LHCN-M2 (cell line): ENCODE measurements around the gene ATG2A. TPM values are rescaled to one million over a fixed set of nuclear protein-coding genes. Genes with fewer than 3 reads are reported as not detected.

Experiments
- DNase-seq: peaks from one replicate; pipeline ENCODE4 v3.0.0-alpha.2; 2012; ENCODE audit warnings: low read depth
- total RNA-seq: library from RNA; depleted of rRNA; stranded (reverse); fragments of >200 nt; gene quantifications from 2 replicates; pipeline ENCODE4 v1.2.3, GENCODE V29; 2014

Gene ATG2A
- total RNA-seq, 1 experiment from 2014 or later: 17.7 TPM

GRCh38 chr11:64870176-64870892 is 46.7 kb downstream of the ATG2A start:
- DNase-seq: peak; percentile 95

DNA sequence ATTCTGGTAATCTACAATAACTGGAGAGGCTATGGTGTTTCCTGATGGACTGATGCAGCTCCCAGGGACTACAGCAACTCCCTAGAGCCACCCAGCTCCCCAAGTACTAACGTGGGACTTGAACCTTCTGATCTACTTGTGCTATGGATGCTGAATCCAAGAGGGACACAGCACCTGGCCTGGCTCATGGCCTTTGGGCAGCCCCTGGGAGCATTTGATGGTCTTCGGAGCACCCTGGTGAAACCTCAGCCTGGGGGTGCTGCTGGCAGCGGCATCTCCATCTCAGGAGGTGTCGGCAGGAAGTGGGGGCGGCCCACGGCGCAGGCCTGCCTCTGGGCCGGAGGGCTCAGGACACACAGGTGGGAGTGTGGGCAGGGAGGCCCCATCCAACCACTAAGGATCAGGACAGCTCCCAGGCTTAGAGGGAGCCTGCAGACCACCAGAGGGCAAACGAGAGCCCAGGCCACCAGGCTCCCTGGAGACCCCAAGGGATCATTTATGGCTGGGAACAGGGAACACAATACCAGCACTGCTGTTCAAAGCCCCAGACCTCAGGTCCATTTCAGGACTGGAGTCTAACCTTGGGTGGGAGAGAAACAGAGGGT is 47.3 kb downstream of the ATG2A start:
- no peak for DNase-seq

DNA sequence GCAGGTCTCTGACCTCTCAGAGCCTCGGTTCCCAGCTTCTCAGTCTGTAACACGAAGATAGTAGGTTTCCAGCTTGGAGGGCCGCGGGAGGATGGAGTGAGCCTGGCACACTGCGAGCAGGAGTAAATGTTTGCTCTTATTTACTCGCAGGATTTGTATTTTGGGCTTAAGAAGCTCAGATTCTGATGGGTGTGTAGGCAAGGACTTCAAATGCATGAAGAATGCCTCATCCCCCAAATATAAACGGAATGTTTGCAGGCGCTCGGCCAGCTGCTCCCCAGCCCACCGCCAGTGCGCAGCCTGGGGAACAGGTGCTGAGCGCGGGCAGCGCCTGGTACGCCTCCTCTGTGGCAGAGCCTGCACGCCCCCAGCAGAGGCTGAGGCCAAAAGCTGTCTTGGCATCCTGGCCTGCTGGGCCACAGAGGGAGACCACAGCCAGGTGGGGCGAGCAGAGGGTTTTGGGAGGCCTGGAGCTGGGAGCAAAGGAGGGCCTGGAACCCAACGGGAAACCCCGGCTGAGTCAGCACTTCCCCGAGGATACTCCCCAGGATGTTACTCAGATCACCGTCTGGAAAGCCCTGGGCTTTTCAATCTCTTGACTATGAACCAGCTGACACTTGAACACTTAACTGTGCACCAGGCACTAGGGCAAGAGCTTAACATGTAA is 48.0 kb downstream of the ATG2A start:
- peak; percentile 99 for DNase-seq

GRCh38 chr11:64867748-64868462 is 49.1 kb downstream of the ATG2A start:
- DNase-seq: no peak

GRCh38 chr11:64866173-64866491 is 50.9 kb downstream of the ATG2A start:
- DNase-seq: no peak

GRCh38 chr11:64865286-64866172 is 51.5 kb downstream of the ATG2A start:
- DNase-seq: peak; percentile 78

DNA sequence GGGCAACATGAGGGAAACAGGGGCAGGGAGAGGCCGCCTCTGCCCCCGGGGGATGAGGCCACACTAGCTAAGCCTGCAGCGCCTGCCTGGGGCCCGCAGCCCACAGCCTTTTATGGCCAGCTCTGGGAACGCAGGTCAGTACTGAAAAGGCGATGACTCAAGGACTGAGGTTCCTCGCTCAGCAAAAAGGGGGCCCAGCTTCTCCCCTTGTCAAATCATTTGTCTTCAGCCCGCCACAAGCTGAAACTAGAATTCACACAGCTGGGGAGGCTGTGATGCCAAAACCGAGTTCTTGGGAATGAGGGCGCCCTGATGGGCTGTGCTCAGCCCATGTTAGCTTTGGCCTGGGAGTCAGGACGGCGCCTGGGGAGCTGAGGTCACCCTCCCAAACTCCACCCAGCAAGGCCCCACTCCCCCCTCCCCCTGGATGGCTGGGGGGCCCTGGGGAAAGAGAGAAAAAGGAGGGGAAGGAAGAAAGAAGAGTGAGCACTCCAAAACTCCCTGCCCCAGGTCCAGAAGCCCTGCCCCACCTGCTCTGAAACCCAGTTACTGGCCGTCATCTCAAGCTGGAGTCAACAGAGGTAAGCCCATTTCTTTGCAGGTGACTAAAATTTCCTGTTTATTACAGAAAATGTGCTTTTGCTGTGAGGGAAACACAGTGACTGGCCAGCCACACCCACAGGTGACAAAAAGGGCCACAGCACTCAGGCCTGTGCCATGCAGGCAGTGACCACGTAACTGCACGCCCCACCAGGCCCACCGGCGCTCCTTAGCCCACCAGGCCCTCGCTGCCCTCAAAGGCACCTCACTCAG is 52.3 kb downstream of the ATG2A start:
- DNase-seq: peak; percentile 91

DNA sequence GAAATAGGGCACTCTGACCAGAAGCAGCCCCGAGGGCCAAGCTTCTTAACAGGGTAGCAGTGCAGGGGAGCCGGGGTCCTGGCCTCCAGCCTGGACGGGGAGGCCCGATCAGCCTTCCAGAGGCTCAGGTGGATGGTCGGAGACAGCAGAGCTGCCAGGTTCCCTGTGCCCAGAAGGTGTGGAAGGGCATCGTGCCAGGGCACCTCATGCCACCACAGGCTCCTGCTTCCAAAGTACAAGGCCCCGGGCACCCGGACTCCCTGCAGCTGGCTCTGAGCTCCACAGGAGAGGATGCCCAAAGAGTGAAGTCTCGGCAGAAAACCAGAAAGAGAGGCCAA is 52.9 kb downstream of the ATG2A start:
- DNase-seq: no peak

DNA sequence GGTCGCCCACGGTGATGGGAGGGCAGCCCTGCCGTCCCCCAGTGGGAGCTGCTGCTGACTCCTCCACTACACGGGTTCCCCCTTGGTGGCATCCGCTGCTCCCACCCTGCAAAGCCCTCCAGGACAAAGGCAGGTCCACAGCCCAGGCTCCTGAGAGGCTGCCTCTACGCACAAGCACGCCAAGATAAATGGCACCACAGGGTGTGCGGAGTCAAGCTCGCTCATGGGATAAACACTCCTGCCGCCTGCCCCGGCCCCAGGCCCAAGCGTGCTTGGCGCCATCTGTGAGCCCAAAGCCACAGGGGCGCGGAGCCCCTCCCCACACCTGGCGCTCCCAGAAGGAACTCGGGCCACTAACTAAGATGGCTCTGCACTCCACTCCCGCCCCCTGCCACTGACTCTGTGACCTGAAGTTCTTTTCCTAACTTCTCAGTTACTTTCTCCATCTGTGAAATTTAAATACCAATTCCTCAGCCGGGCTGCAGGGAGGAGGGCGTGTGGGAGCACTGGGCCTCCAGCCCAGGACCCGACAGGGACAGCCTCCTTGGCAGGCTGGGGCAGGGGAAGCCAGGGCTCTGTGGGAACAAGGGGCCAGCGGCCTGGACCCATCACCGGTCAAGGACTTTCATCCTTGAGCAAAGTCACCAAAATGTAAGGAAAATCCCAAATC is 53.5 kb downstream of the ATG2A start:
- no peak for DNase-seq

- DNase-seq: no peak
These were observed 54.0 kb downstream of the ATG2A start for GRCh38 chr11:64862987-64863390.

DNA sequence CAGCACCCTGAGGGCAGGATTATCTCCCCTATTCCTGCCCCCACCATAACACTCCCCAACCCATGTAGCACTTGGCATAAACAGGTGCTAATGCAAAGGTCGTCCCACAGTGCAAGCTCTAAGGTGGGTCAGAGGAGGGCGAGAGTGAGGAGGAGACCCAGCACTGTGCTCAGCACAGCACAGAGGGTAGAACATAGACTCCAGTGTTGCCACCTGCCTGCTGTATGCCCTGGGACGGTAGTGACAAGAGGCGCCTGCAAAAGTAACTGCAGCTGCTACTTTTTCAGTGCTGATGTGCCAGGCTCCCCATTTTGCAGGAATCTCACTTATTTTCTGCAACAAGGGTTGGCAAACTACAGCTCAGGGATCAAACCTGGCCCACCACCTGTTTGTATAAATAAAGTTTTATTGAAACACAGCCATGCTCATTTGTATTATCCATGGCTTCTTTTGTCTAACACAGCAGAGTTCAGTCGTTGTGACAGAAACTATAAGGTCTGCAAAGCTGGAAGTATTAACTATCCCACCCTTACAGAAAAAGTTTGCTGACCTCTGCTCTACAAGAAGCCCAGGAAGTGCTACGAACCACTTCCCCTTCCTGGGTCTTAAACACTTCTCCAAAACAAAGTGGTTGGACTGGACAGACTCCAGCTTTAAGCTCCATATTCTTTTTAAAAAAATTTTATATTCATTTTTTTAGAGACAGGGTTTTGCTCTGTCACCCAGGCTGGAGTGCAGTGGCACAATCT is 55.6 kb downstream of the ATG2A start:
- DNase-seq: no peak

DNA sequence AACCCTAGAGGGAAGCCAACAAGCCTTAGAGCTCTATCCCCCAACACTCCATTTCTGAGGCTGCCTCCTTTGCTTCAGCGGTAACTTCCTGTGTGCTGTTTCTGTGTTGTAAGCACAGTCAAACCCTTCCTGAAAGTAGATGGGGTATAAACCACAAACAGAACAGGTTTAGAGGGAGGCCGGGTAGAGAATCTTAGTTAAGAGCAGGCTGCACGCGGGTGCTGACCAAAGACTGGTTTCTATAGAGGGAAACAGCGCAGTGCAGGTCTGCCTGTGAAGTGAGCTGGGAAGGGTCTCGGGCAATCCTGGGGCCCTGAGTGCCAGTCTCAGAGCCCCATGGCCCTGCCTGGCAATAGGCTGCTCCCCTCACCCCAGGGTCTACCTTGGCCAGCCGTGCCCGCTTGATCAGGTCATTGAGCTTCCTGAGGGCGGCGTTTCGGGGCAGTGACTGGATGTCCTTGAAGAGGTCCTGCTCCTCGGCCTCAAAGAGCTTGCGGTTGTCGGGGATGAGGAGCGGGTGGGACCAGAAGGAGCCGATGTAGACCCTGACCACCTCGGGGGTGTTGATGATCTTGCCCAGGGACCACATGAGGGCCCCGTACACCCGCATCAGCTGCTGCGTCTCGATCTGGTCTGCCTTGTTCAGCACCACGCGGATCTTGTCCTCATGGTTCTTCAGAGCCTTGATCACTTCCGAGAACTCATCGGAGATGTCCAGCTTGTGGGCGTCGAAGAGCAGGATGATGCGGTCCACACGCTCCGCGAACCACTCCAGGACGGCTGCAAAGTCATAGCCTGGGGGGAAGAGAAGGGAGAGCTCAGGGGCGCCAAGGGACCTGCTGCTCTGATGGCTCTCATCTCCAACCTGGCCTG is 57.2 kb downstream of the ATG2A start:
- no peak for DNase-seq

DNA sequence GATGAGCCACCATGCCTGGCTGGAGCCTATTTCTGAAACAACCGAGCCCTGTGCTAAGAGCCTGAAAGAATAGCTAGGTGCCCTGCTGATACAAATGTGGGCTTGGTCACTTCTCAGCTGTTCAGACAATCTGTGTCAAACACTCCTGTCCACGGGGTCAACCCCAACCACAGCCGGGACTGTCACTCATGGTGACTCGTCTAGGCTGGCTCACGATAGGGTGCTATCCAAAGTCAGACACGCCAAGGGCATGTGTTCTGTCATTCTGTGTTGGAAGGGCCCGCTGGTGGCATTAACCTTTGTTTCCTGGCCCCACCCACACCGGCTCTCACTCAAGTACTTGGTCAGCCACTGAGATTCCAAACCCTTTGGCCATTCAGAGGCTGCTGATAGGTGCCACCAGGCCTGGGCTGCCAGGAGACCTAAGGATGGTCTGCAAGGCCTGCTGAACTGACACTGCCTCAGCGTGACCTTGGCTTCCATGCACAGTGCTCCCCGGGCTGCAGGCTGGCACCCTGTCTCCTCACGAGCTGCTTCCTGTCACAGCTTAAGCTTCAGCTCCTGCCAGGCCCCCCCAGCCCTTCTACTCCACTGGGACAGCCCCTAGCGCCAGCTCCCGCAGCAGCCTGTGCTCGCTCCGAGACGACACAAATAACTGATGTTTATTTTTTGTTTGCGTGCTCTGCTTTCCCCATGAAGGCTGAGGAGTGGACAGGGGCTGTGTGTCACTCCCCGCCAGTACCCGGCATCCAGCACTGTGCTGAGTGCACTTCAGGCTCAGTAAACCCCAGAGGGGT is 58.3 kb downstream of the ATG2A start:
- peak; percentile 92 for DNase-seq

GRCh38 chr11:64857485-64857884 is 59.5 kb downstream of the ATG2A start:
- no peak for DNase-seq

DNA sequence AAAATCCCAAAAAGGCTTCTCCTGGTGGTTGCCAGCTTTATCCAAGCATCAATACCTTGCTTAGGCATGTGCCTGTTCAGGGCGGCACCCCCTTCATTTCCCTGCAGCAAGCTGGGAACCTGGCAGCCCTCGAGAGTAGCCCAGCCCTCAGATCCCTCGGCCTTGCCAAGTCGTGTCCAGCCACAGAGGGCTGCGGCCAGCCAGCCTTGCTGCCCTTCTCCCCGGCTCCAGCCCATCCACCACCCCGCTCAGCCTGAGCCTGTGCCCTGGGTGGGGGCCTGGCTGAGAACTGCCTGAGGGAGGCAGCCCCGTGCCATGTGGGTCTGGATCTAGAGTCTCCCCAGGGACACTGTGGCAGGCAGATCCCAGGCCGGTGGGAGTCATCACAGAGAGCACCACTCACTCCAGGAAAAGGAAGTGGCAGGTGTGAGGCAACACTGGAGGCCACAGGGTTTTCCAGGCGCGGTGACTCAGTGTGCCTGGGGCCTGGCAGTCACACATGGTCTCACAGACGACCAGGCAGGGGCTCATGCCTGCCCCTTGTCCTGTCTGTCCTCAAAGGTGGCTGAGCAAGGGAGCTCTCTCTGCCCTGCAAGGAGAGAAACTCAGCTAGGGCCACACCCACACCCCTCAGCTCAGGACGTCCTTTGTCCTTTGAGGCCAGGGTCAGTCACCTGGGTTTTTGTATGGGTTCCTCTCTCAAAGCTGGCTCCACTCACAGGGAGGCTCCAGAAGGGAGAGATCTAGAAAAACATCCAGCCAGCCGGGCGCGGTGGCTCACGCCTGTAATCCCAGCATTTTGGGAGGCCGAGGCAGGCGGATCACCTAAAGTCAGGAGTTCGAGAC is 60.4 kb downstream of the ATG2A start:
- peak; percentile 96 for DNase-seq

DNA sequence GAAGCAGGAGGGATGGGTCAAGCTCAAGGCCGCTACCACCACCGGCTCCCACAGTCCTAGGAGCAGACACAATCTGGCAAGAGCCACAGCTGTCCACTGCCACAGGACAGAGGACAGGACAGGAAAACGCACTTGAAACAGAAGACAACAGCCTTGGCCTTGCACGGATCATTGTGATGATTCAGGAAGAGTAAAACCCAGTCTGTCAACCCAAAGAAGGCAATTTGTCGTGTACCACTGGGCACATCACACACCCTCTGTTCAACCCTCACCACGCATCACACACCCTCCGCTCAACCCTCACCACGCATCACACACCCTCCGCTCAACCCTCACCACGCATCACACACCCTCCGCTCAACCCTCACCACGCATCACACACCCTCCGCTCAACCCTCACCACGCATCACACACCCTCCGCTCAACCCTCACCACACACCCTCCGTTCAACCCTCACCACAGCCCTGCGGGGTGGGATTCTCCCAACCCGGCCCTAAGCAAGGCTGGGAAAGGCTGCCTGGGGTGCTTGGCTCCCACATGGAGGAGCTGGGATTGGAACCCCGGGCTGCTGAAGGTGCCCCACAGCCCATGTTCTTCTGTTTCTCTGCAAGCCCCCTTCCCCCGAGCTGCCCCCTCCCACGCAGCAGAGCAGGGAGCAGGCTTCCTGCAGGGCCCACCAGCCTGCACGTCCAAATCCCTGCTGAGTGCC is 61.3 kb downstream of the ATG2A start:
- peak; percentile 44 for DNase-seq
